ENCODE results near the gene BOD1L2. TPM values are rescaled to one million over a fixed set of nuclear protein-coding genes. Genes with fewer than 3 reads are reported as not detected.

The BOD1L2 gene
- total RNA-seq (not detected in 2 replicates), polyA plus RNA-seq (not detected in 2 replicates), polyA minus RNA-seq (not detected in 2 replicates), Bru-seq, nascent RNA (not detected), BruChase-seq, experiment 1, labeled RNA remaining after a 6-hour chase (not detected), BruChase-seq, experiment 2, labeled RNA remaining after a 2-hour chase (not detected)
- polyA plus RNA-seq (2011; cell fraction: cytosol; rRNA removed), result not detected in 2 replicates
- polyA plus RNA-seq (2011; cell fraction: nucleus; rRNA removed), result not detected in 2 replicates
- not detected in 2 replicates for polyA plus RNA-seq (2012)
- polyA minus RNA-seq (2011; cell fraction: cytosol; rRNA and poly(A)+ RNA removed), result not detected
- polyA minus RNA-seq (2011; cell fraction: nucleus; rRNA and poly(A)+ RNA removed), result not detected in 2 replicates
- long read RNA-seq, result 0 reads

DNA sequence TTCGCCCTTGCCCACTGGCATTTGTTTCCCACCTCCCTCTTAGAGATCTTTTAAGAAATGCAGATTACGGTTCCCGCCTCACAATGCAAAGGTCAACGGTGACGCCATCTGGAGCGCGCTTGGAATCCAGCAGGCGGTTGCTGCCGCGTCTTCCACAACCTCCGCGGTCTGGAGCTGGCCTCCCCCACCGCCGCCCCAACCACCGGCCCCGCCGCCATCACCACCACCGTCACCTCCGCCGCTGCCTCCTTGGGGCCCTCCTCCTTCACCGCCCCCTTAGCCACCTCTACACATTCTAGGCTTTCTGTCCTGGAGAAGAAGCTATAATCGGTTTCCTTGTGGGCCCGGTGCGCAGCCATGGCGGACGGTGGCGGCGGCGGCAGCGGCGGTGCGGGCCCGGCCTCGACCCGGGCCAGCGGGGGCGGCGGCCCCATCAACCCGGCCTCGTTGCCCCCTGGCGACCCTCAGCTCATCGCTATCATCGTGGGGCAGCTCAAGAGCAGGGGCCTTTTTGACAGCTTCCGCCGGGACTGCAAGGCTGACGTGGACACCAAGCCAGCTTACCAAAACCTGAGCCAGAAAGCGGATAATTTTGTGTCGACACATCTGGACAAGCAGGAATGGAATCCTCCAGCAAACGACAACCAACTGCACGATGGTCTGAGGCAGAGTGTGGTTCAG is at the start of gene BOD1L2:
Gene BOD1L2 (plus strand): TSS at position 132 of the 681 bp plus-strand sequence. CDS start 226 bp downstream, at position 358.
- DNase-seq (ENCODE audit: low read depth, low spot score) (no peak), FAIRE-seq (no peak)
- intact Hi-C loops (cut with micrococcal nuclease), result no loop called here

DNA sequence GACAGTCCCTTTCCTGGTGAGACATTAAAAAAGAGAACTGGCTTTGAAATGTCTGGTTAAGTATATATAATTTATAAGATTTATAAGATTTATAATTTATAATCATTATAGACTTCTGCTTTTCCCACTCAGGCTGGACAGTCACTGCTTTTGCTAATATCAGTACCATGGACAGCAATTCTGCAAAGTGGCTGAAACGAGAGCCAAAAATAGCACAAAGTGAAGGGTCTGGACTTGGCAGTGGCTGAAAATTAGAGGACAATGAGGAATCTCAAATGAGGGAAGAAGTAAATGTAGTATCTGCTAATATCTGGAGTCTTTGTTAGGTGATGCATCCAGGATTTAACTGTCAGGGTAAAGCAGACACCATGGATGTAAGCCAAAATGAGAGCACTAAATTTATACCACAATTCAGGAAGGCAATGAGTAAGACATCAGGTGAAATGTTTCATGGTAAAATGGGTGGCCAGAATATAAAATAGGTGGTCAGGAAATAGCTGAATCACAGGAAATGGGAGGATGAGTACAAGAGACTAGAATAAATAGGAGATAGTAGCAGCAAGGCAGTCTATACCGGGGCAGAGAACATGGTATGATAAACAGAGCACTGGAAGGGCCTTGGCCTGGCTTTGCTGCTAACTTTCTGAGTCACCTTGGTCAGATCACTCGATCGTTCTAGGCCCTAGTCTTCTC is 39.6 kb upstream of the BOD1L2 start:
- intact Hi-C loops (cut with micrococcal nuclease) (loop anchor here (10.0 kb wide), 1 partner anchor 248 kb away; the partner anchor contains the start of gene ST8SIA3), dilution Hi-C loops (cut with MboI; ENCODE audit: extremely low pct_ligation_motif_present, low sequenced_read_pairs) (no loop called here)
- Histone ChIP-seq H3K9ac (replicated peaks; ENCODE audit: extremely low read depth, insufficient read depth, low read length) (no peak overlapping the region), H2AFZ (ENCODE audit: low read depth, low read length) (no peak overlapping the region), H3K36me3 (ENCODE audit: control insufficient read depth in 2 of 2, extremely low read depth in 1 of 2, insufficient read depth in 2 of 2, low read length in 2 of 2) (no peaks in the 10 kb centered on the region), H3K9me1 (replicated peaks; ENCODE audit: control insufficient read depth, extremely low read depth, insufficient read depth, low read length) (no peaks in the 10 kb centered on the region), H3K4me1 (ENCODE audit: control insufficient read depth, extremely low read depth, insufficient read depth, low read length) (no peaks in the 10 kb centered on the region), H3K4me3 (replicated peaks in 1 of 3; ENCODE audit: insufficient read depth in 1 of 3, low read depth in 1 of 3, low read length in 3 of 3) (no peak overlapping the region), H3K27me3 (ENCODE audit: control insufficient read depth in 2 of 2, insufficient read depth in 2 of 2, low read length in 2 of 2) (no peaks in the 10 kb centered on the region), H3K79me2 (ENCODE audit: control insufficient read depth, insufficient read depth, low read length) (no peaks in the 10 kb centered on the region), H4K20me1 (replicated peaks; ENCODE audit: control insufficient read depth, extremely low read depth, insufficient read depth, low read length) (no peaks in the 10 kb centered on the region), H3K27ac (ENCODE audit: insufficient read depth, low read depth, low read length) (no peak overlapping the region), H3K4me2 (ENCODE audit: insufficient read depth, low read length) (no peak overlapping the region), H3K9me3 (replicated peaks; ENCODE audit: control insufficient read depth, insufficient read depth, low read length) (no peaks in the 10 kb centered on the region)
- TF ChIP-seq FOS (IDR thresholded peaks at IDR 0.05; ENCODE audit: borderline replicate concordance, insufficient read depth, low read length) (no peak), EZH2 (IDR thresholded peaks at IDR 0.05; ENCODE audit: borderline replicate concordance, low read depth, low read length, severe bottlenecking) (no peak), POLR2A (IDR thresholded peaks at IDR 0.05; ENCODE audit: low read depth, low read length) (no peak), JUN (IDR thresholded peaks at IDR 0.05; ENCODE audit: borderline replicate concordance, insufficient read depth, insufficient read length, low read depth) (no peak), MYC (IDR thresholded peaks at IDR 0.05; ENCODE audit: low read depth, low read length) (no peak), POLR2AphosphoS5 (IDR thresholded peaks at IDR 0.05; ENCODE audit: insufficient read depth, low read depth, low read length) (no peak), GATA2 (IDR thresholded peaks at IDR 0.05; ENCODE audit: insufficient read depth, insufficient read length, low read depth, low read length) (no peak)
- TF ChIP-seq, protein P1, sequence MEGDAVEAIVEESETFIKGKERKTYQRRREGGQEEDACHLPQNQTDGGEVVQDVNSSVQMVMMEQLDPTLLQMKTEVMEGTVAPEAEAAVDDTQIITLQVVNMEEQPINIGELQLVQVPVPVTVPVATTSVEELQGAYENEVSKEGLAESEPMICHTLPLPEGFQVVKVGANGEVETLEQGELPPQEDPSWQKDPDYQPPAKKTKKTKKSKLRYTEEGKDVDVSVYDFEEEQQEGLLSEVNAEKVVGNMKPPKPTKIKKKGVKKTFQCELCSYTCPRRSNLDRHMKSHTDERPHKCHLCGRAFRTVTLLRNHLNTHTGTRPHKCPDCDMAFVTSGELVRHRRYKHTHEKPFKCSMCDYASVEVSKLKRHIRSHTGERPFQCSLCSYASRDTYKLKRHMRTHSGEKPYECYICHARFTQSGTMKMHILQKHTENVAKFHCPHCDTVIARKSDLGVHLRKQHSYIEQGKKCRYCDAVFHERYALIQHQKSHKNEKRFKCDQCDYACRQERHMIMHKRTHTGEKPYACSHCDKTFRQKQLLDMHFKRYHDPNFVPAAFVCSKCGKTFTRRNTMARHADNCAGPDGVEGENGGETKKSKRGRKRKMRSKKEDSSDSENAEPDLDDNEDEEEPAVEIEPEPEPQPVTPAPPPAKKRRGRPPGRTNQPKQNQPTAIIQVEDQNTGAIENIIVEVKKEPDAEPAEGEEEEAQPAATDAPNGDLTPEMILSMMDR (IDR thresholded peaks at IDR 0.05; ENCODE audit: extremely low read depth in 1 of 2, insufficient read depth in 1 of 2, low read depth in 1 of 2, low read length in 2 of 2), result no peak
- TF ChIP-seq, protein P2, sequence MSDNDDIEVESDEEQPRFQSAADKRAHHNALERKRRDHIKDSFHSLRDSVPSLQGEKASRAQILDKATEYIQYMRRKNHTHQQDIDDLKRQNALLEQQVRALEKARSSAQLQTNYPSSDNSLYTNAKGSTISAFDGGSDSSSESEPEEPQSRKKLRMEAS (IDR thresholded peaks at IDR 0.05; ENCODE audit: insufficient read depth, insufficient read length), result no peak
- no TSS peak for BruUV-seq (replicated peaks)
- peak; percentile 48 for DNase-seq (ENCODE audit: low read depth, low spot score)
- CTCF ChIA-PET, result no interaction called here
- POLR2A ChIA-PET, result no interaction called here
- peak; percentile 80 for FAIRE-seq

More for the DNA sequence above, at the start of gene BOD1L2:
- no peaks in the 10 kb centered on the region for H4K20me1 ChIP-seq (replicated peaks; ENCODE audit: control insufficient read depth, extremely low read depth, insufficient read depth, low read length)
- no peak within 1 kb of the TSS for H3K9ac ChIP-seq (replicated peaks; ENCODE audit: extremely low read depth, insufficient read depth, low read length)
- CTCF ChIA-PET, result no interaction called here
- H2AFZ ChIP-seq (ENCODE audit: low read depth, low read length), result no peak within 1 kb of the TSS
- no peaks in the 10 kb centered on the region for H3K4me1 ChIP-seq (ENCODE audit: control insufficient read depth, extremely low read depth, insufficient read depth, low read length)
- no peaks in the 10 kb centered on the region for H3K36me3 ChIP-seq (ENCODE audit: control insufficient read depth in 2 of 2, extremely low read depth in 1 of 2, insufficient read depth in 2 of 2, low read length in 2 of 2)
- H3K79me2 ChIP-seq (ENCODE audit: control insufficient read depth, insufficient read depth, low read length), result no peaks in the 10 kb centered on the region
- dilution Hi-C loops (cut with MboI; ENCODE audit: extremely low pct_ligation_motif_present, low sequenced_read_pairs), result loop anchor here (25.0 kb wide), 1 partner anchor 140 kb away; no protein-coding TSS in a partner anchor
- H3K4me2 ChIP-seq (ENCODE audit: insufficient read depth, low read length), result no peak within 1 kb of the TSS
- H3K4me3 ChIP-seq (replicated peaks in 1 of 3; ENCODE audit: insufficient read depth in 1 of 3, low read depth in 1 of 3, low read length in 3 of 3), result no peak within 1 kb of the TSS
- H3K9me1 ChIP-seq (replicated peaks; ENCODE audit: control insufficient read depth, extremely low read depth, insufficient read depth, low read length), result no peaks in the 10 kb centered on the region
- no TSS peak for BruUV-seq (replicated peaks)
- no peaks in the 10 kb centered on the region for H3K27me3 ChIP-seq (ENCODE audit: control insufficient read depth in 2 of 2, insufficient read depth in 2 of 2, low read length in 2 of 2)
- no peak for TF ChIP-seq MYC (IDR thresholded peaks at IDR 0.05; ENCODE audit: low read depth, low read length)
- H3K9me3 ChIP-seq (replicated peaks; ENCODE audit: control insufficient read depth, insufficient read depth, low read length), result no peaks in the 10 kb centered on the region
- H3K27ac ChIP-seq (ENCODE audit: insufficient read depth, low read depth, low read length), result no peak within 1 kb of the TSS
- POLR2A ChIA-PET, result no interaction called here
